ENCODE results near the gene TBC1D22A.

Gene TBC1D22A

GRCh38 chr22:46914916-46915894, 152.8 kb downstream of the TBC1D22A start:
- Mint-ChIP-seq H3K36me3 (peaks cover 42 to 64% of the 10 kb centered on the region in 2 donors), H3K4me3 (no peak overlapping the region), H3K27ac (peak overlapping the region; percentile 31), H3K27me3 (no peaks in the 10 kb centered on the region), H3K4me1 (peaks cover 16 to 24% of the 10 kb centered on the region in 2 donors), H3K9me3 (no peaks in the 10 kb centered on the region)
- ATAC-seq (replicated peaks) (no peak), DNase-seq (no peak)

- no peak for DNase-seq
- peak overlapping the region; percentile 60 for H3K27ac Mint-ChIP-seq
- no peak overlapping the region for H3K4me3 Mint-ChIP-seq
- H3K36me3 Mint-ChIP-seq = peaks cover 36 to 60% of the 10 kb centered on the region in 2 donors
- no peak for ATAC-seq (replicated peaks)
- H3K9me3 Mint-ChIP-seq = peaks cover 0 to under 1% of the 10 kb centered on the region in 2 donors
- no peaks in the 10 kb centered on the region for H3K27me3 Mint-ChIP-seq
- peaks cover 6 to 21% of the 10 kb centered on the region in 2 donors for H3K4me1 Mint-ChIP-seq
Observed at GRCh38 chr22:46915950-46916730, 153.7 kb downstream of the TBC1D22A start.

GRCh38 chr22:46916886-46917770, 154.7 kb downstream of the TBC1D22A start:
- ATAC-seq (replicated peaks) = no peak
- Mint-ChIP-seq H3K27ac (peak overlapping the region; percentile 78), H3K4me1 (peaks cover 10 to 25% of the 10 kb centered on the region in 2 donors), H3K36me3 (peaks cover 46 to 69% of the 10 kb centered on the region in 2 donors), H3K9me3 (peaks cover 5 to 8% of the 10 kb centered on the region in 2 donors), H3K27me3 (no peaks in the 10 kb centered on the region), H3K4me3 (peak overlapping the region in 1 of 2 donors; percentile 2)
- no peak for DNase-seq

- H3K4me3 Mint-ChIP-seq = no peak overlapping the region
- peaks cover 49 to 75% of the 10 kb centered on the region in 2 donors for H3K36me3 Mint-ChIP-seq
- H3K4me1 Mint-ChIP-seq = peaks cover 16 to 28% of the 10 kb centered on the region in 2 donors
- H3K27ac Mint-ChIP-seq = no peak overlapping the region
- peaks cover 6 to 8% of the 10 kb centered on the region in 2 donors for H3K9me3 Mint-ChIP-seq
- no peak for ATAC-seq (replicated peaks)
- no peaks in the 10 kb centered on the region for H3K27me3 Mint-ChIP-seq
- DNase-seq = no peak
Observed at GRCh38 chr22:46917771-46918101, 155.3 kb downstream of the TBC1D22A start.

- Mint-ChIP-seq H3K9me3 (peaks cover 6 to 8% of the 10 kb centered on the region in 2 donors), H3K36me3 (peaks cover 49 to 75% of the 10 kb centered on the region in 2 donors), H3K27me3 (no peaks in the 10 kb centered on the region), H3K27ac (peak overlapping the region; percentile 3), H3K4me3 (no peak overlapping the region), H3K4me1 (peaks cover 20 to 30% of the 10 kb centered on the region in 2 donors)
- ATAC-seq (replicated peaks) (no peak), DNase-seq (no peak)
Observed at GRCh38 chr22:46918197-46918596, 155.7 kb downstream of the TBC1D22A start.

- ATAC-seq (replicated peaks) (no peak), DNase-seq (no peak)
- Mint-ChIP-seq H3K9me3 (peaks cover 6 to 8% of the 10 kb centered on the region in 2 donors), H3K4me3 (no peak overlapping the region), H3K27me3 (no peaks in the 10 kb centered on the region), H3K4me1 (peaks cover 20 to 25% of the 10 kb centered on the region in 2 donors), H3K27ac (no peak overlapping the region), H3K36me3 (peaks cover 35 to 59% of the 10 kb centered on the region in 2 donors)
Observed at GRCh38 chr22:46922037-46922436, 159.6 kb downstream of the TBC1D22A start.

GRCh38 chr22:46923394-46923793, 160.9 kb downstream of the TBC1D22A start:
- Mint-ChIP-seq H3K4me3 (no peak overlapping the region), H3K36me3 (peaks cover 25 to 48% of the 10 kb centered on the region in 2 donors), H3K27ac (no peak overlapping the region), H3K9me3 (peaks cover 6 to 8% of the 10 kb centered on the region in 2 donors), H3K4me1 (peaks cover 16% of the 10 kb centered on the region in 2 donors), H3K27me3 (no peaks in the 10 kb centered on the region)
- ATAC-seq (replicated peaks) (no peak), DNase-seq (no peak)

- no peak overlapping the region for H3K27ac Mint-ChIP-seq
- ATAC-seq (replicated peaks) (no peak), DNase-seq (no peak)
Observed at GRCh38 chr22:46925818-46926217, 163.4 kb downstream of the TBC1D22A start.

GRCh38 chr22:46929046-46929709, 166.7 kb downstream of the TBC1D22A start:
- H3K9me3 Mint-ChIP-seq = no peaks in the 10 kb centered on the region
- no peaks in the 10 kb centered on the region for H3K27me3 Mint-ChIP-seq
- H3K36me3 Mint-ChIP-seq = peaks cover 24 to 45% of the 10 kb centered on the region in 2 donors
- ATAC-seq (replicated peaks) (no peak), DNase-seq (no peak)
- no peak overlapping the region for H3K4me3 Mint-ChIP-seq
- peaks cover 10 to 17% of the 10 kb centered on the region in 2 donors for H3K4me1 Mint-ChIP-seq
- H3K27ac Mint-ChIP-seq = no peak overlapping the region

More at GRCh38 chr22:46925818-46926217, 163.4 kb downstream of the TBC1D22A start:
- Mint-ChIP-seq H3K36me3 (peaks cover 19 to 41% of the 10 kb centered on the region in 2 donors), H3K4me3 (no peak overlapping the region), H3K9me3 (peaks cover 6 to 8% of the 10 kb centered on the region in 2 donors), H3K27me3 (no peaks in the 10 kb centered on the region), H3K4me1 (peaks cover 12 to 15% of the 10 kb centered on the region in 2 donors)

GRCh38 chr22:46929710-46930204, 167.3 kb downstream of the TBC1D22A start:
- Mint-ChIP-seq H3K4me1 (peaks cover 14 to 23% of the 10 kb centered on the region in 2 donors), H3K9me3 (no peaks in the 10 kb centered on the region), H3K27ac (no peak overlapping the region), H3K4me3 (no peak overlapping the region), H3K27me3 (no peaks in the 10 kb centered on the region), H3K36me3 (peaks cover 28 to 48% of the 10 kb centered on the region in 2 donors)
- no peak for ATAC-seq (replicated peaks)
- DNase-seq = no peak

- Mint-ChIP-seq H3K36me3 (peaks cover 33 to 52% of the 10 kb centered on the region in 2 donors), H3K27ac (no peak overlapping the region), H3K4me3 (no peak overlapping the region), H3K4me1 (peaks cover 22 to 37% of the 10 kb centered on the region in 2 donors), H3K9me3 (no peaks in the 10 kb centered on the region), H3K27me3 (no peaks in the 10 kb centered on the region)
- ATAC-seq (replicated peaks) = no peak
- no peak for DNase-seq
Observed at GRCh38 chr22:46931414-46931813, 169.0 kb downstream of the TBC1D22A start.

- ATAC-seq (replicated peaks) (no peak), DNase-seq (no peak)
- Mint-ChIP-seq H3K4me1 (peaks cover 22 to 37% of the 10 kb centered on the region in 2 donors), H3K36me3 (peaks cover 33 to 52% of the 10 kb centered on the region in 2 donors), H3K4me3 (no peak overlapping the region), H3K27ac (no peak overlapping the region), H3K27me3 (no peaks in the 10 kb centered on the region), H3K9me3 (no peaks in the 10 kb centered on the region)
Observed at GRCh38 chr22:46931881-46932280, 169.4 kb downstream of the TBC1D22A start.
